T-helper 17 cell (primary cell): ENCODE results near the gene ITFG1. TPM values are rescaled to one million over a fixed set of nuclear protein-coding genes. Genes with fewer than 3 reads are reported as not detected.

ENCODE experiments used
- ATAC-seq: fragments of 150-1000 bp; cut with Tn5 transposase; 2 replicates; pipeline ENCODE4 v1.10.0; 2021; ENCODE audit warnings: mild to moderate bottlenecking, moderate library complexity
- DNase-seq, 3 donors: peaks; one replicate each; pipeline versions ENCODE4 v3.0.0 to v3.0.0-alpha.2; 2020 to 2021
- H3K9me3 ChIP-seq: one replicate; pipeline ENCODE4 v1.7.0; 2013; ENCODE audit warnings: low read length, mild to moderate bottlenecking; ENCODE audit not compliant: control insufficient read depth, poor library complexity, severe bottlenecking
- H3K27ac Mint-ChIP-seq: one replicate; pipeline ENCODE4 v1.8.0; 2022; ENCODE audit warnings: mild to moderate bottlenecking, moderate library complexity, mixed read lengths
- H3K27me3 Mint-ChIP-seq: one replicate; pipeline ENCODE4 v1.8.0; 2022; ENCODE audit warnings: mixed read lengths
- H3K36me3 Mint-ChIP-seq: one replicate; pipeline ENCODE4 v1.8.0; 2022; ENCODE audit warnings: low read depth, mixed read lengths
- H3K4me1 Mint-ChIP-seq: one replicate; pipeline ENCODE4 v1.8.0; 2022; ENCODE audit warnings: mild to moderate bottlenecking, mixed read lengths
- H3K4me3 Mint-ChIP-seq: one replicate; pipeline ENCODE4 v1.8.0; 2022; ENCODE audit warnings: mild to moderate bottlenecking, moderate library complexity, mixed read lengths
- total RNA-seq, 4 donors: library from RNA in 2 of 4; stranded (reverse) in 2 of 4; gene quantifications; one replicate each; pipeline ENCODE4 v1.2.3 and lab custom pipeline; 2022 to 2026

Gene ITFG1
- total RNA-seq, 2 donors from 2014 or later: 27.6 to 29.5 TPM

DNA sequence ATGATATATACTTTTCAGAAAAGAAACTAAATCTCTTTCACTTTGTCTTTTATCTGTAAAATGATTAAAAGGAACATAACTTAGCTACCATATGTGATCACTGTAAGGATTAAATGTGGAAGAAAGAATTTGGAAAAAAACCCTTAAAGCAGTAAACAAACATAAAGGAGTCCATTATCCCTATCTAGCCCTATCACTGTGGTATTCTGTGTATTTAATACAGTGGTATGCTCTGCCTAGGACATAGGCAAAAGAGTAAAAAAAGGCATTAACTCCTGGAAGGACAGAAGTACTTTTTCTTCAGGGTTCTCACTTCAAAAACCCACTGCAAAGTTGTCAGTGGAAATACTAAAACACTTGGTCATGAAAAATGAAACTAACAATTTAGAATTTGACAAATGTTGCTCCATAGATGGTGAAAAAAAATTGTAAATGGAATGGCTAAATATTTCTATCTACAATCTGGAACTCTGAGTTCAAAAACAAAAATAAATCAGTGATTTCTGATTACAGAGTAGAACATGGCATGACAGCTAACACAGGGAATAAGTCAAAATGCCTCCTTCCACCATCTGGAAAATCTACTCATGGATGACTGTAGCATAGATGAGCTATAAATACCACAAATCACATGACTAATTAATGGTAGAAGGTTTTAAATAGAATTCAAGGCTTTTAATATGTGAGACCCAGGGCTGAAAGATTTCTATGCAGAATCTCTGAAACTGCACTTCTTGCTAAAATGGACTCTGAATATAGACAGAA lies 140.1 kb downstream of the ITFG1 start:
- H3K9me3 ChIP-seq: no peaks in the 10 kb centered on the region
- DNase-seq (no peak), ATAC-seq (no peak)
- no peak overlapping the region for H3K4me3 Mint-ChIP-seq
- H3K27me3 Mint-ChIP-seq: no peaks in the 10 kb centered on the region
- H3K27ac Mint-ChIP-seq: no peak overlapping the region
- no peaks in the 10 kb centered on the region for H3K36me3 Mint-ChIP-seq
- H3K4me1 Mint-ChIP-seq: no peaks in the 10 kb centered on the region

DNA sequence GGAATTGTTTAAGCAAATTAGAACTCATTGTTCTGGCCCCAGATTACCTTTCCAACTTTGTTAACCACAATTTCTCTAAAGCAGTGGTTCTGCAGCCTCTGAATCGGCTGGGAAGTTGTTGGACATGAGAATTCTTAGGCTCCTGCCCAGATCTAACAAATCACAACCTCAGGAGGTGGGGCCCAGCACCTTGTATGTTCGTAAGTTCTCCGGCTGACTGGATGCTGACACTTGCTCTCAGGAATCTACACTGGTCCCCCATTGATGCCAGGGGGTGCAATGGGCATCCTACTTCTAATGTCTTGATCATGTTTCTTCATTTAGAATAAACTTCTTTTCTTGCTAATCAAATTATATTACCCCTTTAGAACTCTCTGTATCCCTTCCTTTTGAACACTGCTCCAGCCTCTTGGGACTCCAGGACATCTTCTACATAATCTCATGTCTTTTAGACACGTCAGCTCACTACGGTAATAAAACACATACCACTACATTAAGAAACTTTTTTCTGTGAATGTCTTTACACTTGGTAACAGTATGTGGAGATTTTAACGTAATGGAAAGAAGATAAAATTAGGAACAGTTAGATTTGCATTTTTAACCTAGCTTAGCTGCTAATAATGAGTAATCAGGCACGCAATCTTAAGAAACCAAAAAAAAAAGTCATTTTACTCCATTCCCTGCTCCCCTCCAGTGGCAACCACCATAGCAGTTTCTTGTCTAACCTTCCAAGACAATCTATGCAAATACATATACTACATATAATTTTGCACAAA lies 143.2 kb downstream of the ITFG1 start:
- H3K4me1 Mint-ChIP-seq: no peaks in the 10 kb centered on the region
- no peak for DNase-seq
- H3K9me3 ChIP-seq: no peaks in the 10 kb centered on the region
- no peaks in the 10 kb centered on the region for H3K36me3 Mint-ChIP-seq
- no peak overlapping the region for H3K27ac Mint-ChIP-seq
- no peak overlapping the region for H3K4me3 Mint-ChIP-seq
- no peak for ATAC-seq
- no peaks in the 10 kb centered on the region for H3K27me3 Mint-ChIP-seq

DNA sequence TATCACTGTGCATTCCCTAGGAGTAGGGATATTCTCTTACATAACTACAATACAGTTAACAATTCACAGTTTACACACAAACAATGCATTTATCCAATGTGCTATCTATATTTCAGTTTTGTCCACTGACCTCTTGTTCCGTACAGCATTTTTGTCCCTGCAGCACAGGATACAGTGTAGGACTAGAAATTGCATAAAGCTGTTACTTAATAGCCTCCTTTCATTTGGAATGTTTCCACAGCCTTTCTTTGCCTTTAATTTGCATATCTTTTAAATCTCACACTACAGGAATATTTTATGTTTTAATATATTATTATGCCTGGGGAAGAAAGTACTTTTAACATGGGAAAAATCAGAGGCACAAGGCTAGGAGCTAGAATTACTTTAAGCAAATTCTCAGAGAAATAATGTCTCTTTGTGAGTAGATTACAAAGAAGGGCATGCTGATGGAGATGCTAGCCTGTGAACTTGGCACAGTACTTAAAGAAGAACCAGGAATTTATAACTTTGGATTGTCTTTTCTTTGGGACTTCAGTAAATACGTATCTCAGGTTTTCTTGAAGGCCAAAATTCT lies 144.3 kb downstream of the ITFG1 start:
- no peaks in the 10 kb centered on the region for H3K4me1 Mint-ChIP-seq
- DNase-seq: no peak
- no peak overlapping the region for H3K4me3 Mint-ChIP-seq
- no peak overlapping the region for H3K27ac Mint-ChIP-seq
- H3K36me3 Mint-ChIP-seq: no peaks in the 10 kb centered on the region
- H3K27me3 Mint-ChIP-seq: no peaks in the 10 kb centered on the region
- no peaks in the 10 kb centered on the region for H3K9me3 ChIP-seq
- no peak for ATAC-seq

DNA sequence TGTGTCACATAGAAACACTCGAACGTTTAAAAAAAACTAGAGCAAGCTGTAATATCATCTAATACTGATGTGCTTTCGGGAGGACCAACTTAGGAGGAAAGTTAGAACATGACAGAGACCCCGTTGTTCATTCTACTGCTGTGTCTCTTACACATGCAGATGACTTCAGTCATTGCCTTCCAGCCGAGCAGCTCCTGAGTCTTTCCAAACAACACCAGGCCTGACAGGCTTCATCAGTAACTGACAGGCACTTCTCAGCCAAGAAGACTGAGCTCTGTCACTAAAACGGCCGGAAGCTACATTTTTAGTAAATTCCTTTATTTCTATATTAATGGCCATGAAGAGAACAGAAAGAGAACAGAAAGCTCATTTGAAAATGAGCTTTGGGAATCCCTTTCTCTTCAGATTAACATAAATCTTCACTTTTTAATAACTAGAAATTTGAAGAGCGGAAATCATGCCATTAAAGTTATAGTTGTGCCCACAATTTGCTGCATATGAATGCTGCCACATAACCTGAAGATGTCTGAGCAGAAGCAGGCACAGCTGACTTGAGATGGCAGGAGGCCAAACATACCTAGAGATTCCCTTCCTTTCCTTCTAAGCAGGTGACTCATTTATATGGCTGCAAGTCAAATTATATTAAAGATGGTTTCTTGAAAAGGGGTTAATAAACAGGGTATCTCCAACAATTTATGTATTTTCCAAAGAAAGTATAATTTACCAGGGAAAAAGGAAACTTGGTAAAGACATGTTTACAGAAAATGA lies 148.9 kb downstream of the ITFG1 start:
- Mint-ChIP-seq H3K4me1 (no peaks in the 10 kb centered on the region), H3K36me3 (peaks cover 4% of the 10 kb centered on the region), H3K27me3 (no peaks in the 10 kb centered on the region), H3K27ac (no peak overlapping the region), H3K4me3 (no peak overlapping the region)
- ATAC-seq (no peak), DNase-seq (no peak)
- H3K9me3 ChIP-seq: no peaks in the 10 kb centered on the region

DNA sequence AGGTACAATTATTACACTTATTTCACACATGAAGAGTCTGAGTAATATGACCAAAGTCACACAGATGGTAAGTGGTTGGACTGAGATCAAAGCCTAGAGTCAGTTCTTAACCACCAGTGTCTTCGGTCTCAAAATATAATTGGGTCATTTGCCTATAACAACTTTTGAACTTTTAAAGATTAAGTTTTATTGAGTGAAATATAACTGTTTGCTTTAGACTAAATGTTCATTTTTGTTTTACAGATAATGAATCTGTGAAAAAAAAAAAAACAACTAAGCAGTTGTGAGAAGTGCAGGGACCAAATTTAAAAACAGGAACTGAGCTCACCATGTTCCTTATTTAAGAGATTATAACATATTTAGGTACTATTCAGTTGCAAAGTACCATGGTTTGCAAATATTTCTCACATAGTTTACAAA lies 150.1 kb downstream of the ITFG1 start:
- Mint-ChIP-seq H3K4me3 (no peak overlapping the region), H3K4me1 (no peaks in the 10 kb centered on the region), H3K27ac (no peak overlapping the region), H3K27me3 (no peaks in the 10 kb centered on the region), H3K36me3 (peaks cover 4% of the 10 kb centered on the region)
- DNase-seq: no peak
- no peak for ATAC-seq
- no peaks in the 10 kb centered on the region for H3K9me3 ChIP-seq

DNA sequence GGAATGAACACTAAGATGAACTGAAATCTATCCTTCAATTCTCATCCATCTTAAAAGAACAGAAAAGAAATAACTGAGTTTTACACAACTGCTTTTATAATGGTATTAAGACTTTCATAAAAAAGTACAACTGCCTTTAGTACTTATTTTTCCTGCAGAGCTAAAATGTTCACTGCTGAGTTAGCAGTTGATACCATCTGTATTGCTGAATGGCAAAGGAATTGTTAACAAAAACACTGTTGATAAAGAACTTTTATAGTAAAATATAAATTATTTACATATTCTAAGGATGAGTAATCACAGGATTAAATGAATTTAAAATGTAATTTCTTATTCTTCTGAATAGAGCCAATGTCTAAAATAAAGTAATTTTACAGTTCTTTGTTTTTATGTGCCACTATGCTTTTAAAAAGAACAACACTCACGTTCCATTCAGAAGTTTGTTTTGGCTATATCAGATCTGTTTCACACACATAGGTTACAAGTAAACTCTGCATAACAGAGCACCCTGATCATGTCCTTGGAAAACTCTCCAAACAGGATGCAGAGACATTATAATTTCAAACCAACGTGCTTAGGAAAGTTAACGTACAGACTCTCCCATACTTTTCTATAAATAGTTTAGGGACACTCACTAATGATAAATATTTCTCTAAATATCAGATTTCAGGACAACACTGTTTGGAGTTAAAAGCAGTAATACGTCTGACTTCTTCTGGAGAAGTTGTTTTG lies 151.1 kb downstream of the ITFG1 start:
- Mint-ChIP-seq H3K27ac (no peak overlapping the region), H3K36me3 (peaks cover 7% of the 10 kb centered on the region), H3K27me3 (no peaks in the 10 kb centered on the region), H3K4me3 (no peak overlapping the region), H3K4me1 (no peaks in the 10 kb centered on the region)
- H3K9me3 ChIP-seq: no peaks in the 10 kb centered on the region
- DNase-seq (no peak), ATAC-seq (no peak)

DNA sequence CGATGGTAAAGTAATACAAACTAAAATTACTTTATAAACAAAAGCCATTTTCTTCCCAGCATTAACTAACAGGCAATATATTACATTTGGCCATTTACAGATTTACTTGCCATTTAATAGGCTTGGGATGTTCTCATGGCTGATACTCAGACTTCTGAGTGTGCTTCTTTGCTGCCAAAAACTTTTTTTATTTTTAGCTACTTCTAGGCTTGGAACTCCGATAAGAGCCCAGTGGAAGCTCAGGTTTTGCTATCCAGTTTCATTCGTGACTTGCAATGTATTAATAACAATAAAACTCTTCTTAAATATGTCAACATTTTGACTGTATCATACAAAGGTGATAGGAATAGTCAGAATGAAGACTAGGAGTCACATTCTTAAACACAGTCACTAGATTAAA lies 152.3 kb downstream of the ITFG1 start:
- H3K27ac Mint-ChIP-seq: no peak overlapping the region
- H3K4me1 Mint-ChIP-seq: no peaks in the 10 kb centered on the region
- H3K9me3 ChIP-seq: no peaks in the 10 kb centered on the region
- no peak for DNase-seq
- no peaks in the 10 kb centered on the region for H3K27me3 Mint-ChIP-seq
- no peak for ATAC-seq
- peaks cover 7% of the 10 kb centered on the region for H3K36me3 Mint-ChIP-seq
- H3K4me3 Mint-ChIP-seq: no peak overlapping the region

DNA sequence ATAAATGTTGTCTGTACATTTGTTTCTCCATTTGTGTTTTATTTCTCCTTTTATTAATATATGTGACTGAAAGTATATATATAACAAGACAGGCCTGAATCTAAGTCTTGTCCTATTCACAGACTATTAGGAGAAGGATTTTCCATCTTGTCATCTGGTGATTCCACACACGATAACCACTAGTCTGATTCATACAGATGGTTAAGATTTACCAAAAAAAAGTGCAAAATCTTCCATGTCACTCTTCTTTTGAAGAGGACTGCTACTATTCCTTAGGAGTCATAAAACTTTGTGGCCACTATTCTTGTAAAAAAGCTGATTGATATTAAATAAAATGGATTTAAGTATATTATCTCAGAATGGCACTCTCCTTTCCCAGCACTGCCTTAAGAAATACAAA lies 156.3 kb downstream of the ITFG1 start:
- ATAC-seq (no peak), DNase-seq (no peak)
- Mint-ChIP-seq H3K4me1 (peaks cover 3% of the 10 kb centered on the region), H3K27me3 (no peaks in the 10 kb centered on the region), H3K4me3 (no peak overlapping the region), H3K27ac (no peak overlapping the region), H3K36me3 (peaks cover 5% of the 10 kb centered on the region)
- H3K9me3 ChIP-seq: no peaks in the 10 kb centered on the region

DNA sequence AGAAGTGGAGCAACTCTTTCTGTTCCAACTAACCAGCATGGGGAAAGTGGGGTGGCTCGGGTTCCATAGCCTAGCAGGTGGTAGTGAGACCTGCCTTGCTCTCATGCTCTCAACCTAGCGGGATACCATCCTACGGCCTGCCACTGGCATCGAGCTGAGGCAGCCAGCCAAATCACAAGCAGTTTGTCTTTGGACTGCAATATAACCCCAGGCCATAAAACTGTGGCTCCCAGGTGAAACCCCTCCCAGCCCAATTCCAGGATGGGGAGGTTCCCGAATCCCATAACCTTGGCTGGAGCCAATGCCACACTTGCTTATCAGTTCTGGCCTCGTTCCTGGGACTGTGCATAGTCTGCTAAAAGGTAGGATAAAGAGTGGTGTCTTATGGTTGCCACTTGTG lies 161.3 kb downstream of the ITFG1 start:
- peaks cover 8% of the 10 kb centered on the region for H3K36me3 Mint-ChIP-seq
- H3K27me3 Mint-ChIP-seq: no peaks in the 10 kb centered on the region

DNA sequence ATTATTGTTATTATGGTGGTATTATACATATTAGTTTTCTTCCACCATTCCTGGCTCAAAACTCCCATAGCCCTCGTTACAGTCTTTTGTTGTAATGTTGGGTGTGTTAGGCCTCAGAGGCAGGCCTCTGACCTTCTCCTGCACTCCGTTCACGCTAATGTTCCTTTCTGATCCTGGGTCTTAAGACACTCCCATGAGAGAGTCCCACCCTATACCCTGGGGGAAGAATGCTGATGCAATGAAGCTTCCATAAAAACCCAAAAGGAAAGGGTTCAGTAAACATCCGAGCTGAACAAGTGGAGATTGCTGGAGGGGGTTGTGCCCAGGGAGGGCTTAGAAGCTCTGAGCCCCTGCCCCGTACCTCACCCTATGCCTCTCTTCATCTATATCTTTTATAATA lies 175.9 kb downstream of the ITFG1 start:
- Mint-ChIP-seq H3K4me1 (no peaks in the 10 kb centered on the region), H3K27ac (no peak overlapping the region), H3K36me3 (no peaks in the 10 kb centered on the region), H3K4me3 (no peak overlapping the region), H3K27me3 (no peaks in the 10 kb centered on the region)
- H3K9me3 ChIP-seq: peaks cover 2% of the 10 kb centered on the region
- ATAC-seq (no peak), DNase-seq (no peak)

More for the DNA sequence above, 161.3 kb downstream of the ITFG1 start:
- Mint-ChIP-seq H3K4me1 (peaks cover 3% of the 10 kb centered on the region), H3K27ac (no peak overlapping the region), H3K4me3 (no peak overlapping the region)
- no peaks in the 10 kb centered on the region for H3K9me3 ChIP-seq
- DNase-seq (no peak), ATAC-seq (no peak)

DNA sequence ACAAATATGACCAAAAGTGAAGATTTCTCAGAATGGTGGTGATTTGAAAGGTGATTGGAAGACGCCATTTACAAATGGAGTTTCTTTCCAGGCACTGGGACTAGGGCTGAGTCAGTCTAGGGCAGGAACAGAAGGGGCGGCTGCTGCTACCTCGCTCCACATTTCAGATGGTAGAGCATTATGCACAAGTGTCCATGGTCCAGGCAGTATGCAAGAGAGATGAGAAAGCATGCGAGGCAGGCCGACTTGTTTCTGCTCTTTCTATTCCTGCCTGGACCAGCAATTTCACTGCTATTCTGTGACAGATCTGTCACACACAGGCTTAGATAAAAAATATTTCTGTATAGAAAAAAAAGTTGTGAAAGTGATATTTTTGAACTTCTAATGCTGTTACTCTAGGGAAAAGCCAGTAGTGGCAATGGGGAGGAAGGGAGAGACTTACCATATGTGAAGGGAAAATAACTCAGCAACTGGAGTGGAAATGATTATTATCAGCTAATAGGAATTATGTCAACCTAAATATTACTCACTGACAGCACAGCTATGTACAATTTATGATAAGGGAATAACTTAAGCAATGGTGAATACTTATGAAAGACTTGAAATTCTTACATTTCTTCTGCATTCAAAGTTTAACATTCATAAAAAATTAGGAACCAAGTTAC lies 182.4 kb downstream of the ITFG1 start:
- H3K27me3 Mint-ChIP-seq: no peaks in the 10 kb centered on the region
- DNase-seq: no peak
- peaks cover under 1% of the 10 kb centered on the region for H3K36me3 Mint-ChIP-seq
- no peaks in the 10 kb centered on the region for H3K4me1 Mint-ChIP-seq
- H3K4me3 Mint-ChIP-seq: no peak overlapping the region
- ATAC-seq: no peak
- no peaks in the 10 kb centered on the region for H3K9me3 ChIP-seq
- H3K27ac Mint-ChIP-seq: no peak overlapping the region

DNA sequence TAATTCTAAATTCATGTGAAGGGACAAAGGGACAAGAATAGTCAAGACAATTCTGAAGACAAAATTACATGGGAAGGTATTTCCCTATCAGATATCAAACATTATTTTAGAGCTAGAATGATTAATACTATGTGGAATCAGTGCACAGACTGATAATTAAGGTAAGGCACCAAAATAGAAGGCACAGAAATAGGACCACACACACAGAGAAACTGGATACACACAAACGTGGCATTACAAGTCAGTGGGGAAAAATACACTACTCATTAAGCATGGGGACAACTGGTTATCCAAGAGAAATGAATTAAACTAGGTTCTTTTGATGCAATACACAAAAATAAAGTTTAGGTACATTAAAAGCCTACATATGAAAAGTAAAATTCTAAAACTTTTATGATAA lies 184.3 kb downstream of the ITFG1 start:
- ATAC-seq (no peak), DNase-seq (no peak)
- H3K9me3 ChIP-seq: no peaks in the 10 kb centered on the region
- Mint-ChIP-seq H3K36me3 (peaks cover 5% of the 10 kb centered on the region), H3K4me3 (no peak overlapping the region), H3K4me1 (no peaks in the 10 kb centered on the region), H3K27ac (no peak overlapping the region), H3K27me3 (no peaks in the 10 kb centered on the region)
